Stimulated activated CD4-positive, alpha-beta T cell treated with anti-CD3 and anti-CD28 coated beads, Interleukin-4, amount 100 ng/mL, for 1 hour (primary cell): ENCODE measurements around the gene CUEDC2.

ENCODE experiments used
- DNase-seq: peaks from one replicate; pipeline ENCODE4 v3.0.0-alpha.2; 2020

Gene CUEDC2

GRCh38 chr10:102432162-102432950 lies at the start of gene CUEDC2:
Gene CUEDC2 (minus strand): TSS chr10:102432574. CDS start chr10:102425188, 7,386 bp downstream.
- peak; percentile 97 for DNase-seq

GRCh38 chr10:102480396-102480795 lies 48.0 kb upstream of the CUEDC2 start:
- no peak for DNase-seq

- no peak for DNase-seq
Observed at GRCh38 chr10:102479651-102480050, 47.3 kb upstream of the CUEDC2 start.

GRCh38 chr10:102476466-102477141 lies 44.2 kb upstream of the CUEDC2 start:
- no peak for DNase-seq

- no peak for DNase-seq
Observed at GRCh38 chr10:102475451-102476040, 43.2 kb upstream of the CUEDC2 start.

GRCh38 chr10:102473445-102474331 lies 41.3 kb upstream of the CUEDC2 start:
- DNase-seq, result peak; percentile 13

GRCh38 chr10:102470579-102471546 lies 38.5 kb upstream of the CUEDC2 start:
- DNase-seq, result no peak

GRCh38 chr10:102468683-102469082 lies 36.3 kb upstream of the CUEDC2 start:
- no peak for DNase-seq

- no peak for DNase-seq
Observed at GRCh38 chr10:102467971-102468438, 35.6 kb upstream of the CUEDC2 start.

- no peak for DNase-seq
Observed at GRCh38 chr10:102467318-102467717, 34.9 kb upstream of the CUEDC2 start.

- DNase-seq, result no peak
Observed at GRCh38 chr10:102465466-102465865, 33.1 kb upstream of the CUEDC2 start.

- DNase-seq, result no peak
Observed at GRCh38 chr10:102463983-102464382, 31.6 kb upstream of the CUEDC2 start.

GRCh38 chr10:102462512-102463054 lies 30.2 kb upstream of the CUEDC2 start:
- no peak for DNase-seq

GRCh38 chr10:102461187-102462054 lies 29.0 kb upstream of the CUEDC2 start:
- DNase-seq, result peak; percentile 96

- DNase-seq, result peak; percentile 13
Observed at GRCh38 chr10:102460836-102461186, 28.4 kb upstream of the CUEDC2 start.

GRCh38 chr10:102458656-102459055 lies 26.3 kb upstream of the CUEDC2 start:
- DNase-seq, result no peak

GRCh38 chr10:102457591-102458150 lies 25.3 kb upstream of the CUEDC2 start:
- DNase-seq, result no peak

GRCh38 chr10:102455893-102456471 lies 23.6 kb upstream of the CUEDC2 start:
- no peak for DNase-seq
